A549 (cell line): ENCODE results near the gene PRKAR2B. TPM values are rescaled to one million over a fixed set of nuclear protein-coding genes. Genes with fewer than 3 reads are reported as not detected.
A peak's percentile ranks its signal among the peaks of the same experiment; 100 is the strongest.

ENCODE experiments used
- ATAC-seq, 2 experiments: fragments of 200-7000 bp in 1 of 2; fragments of >200 bp in 1 of 2; cut with Nextera tagmentation in 1 of 2; cut with Tn5 transposase in 1 of 2; 3 replicates each; pipeline versions ENCODE4 v1.8.0 to v1.9.1; 2018 to 2020; ENCODE audit warnings: mild to moderate bottlenecking in 1 of 2, moderate library complexity in 1 of 2
- CTCF ChIA-PET: fragments of 300-600 bp; sonication (Branson Sonifier 250); formaldehyde crosslinking; extraction: SDS; loops from one replicate; lab custom pipeline; 2021; ENCODE audit warnings: antibody characterized with exemption, inconsistent platforms; lab: Yijun Ruan, JAX
- POLR2A ChIA-PET: fragments of 350-600 bp; formaldehyde crosslinking; extraction: SDS; loops from one replicate; lab custom pipeline; 2021; ENCODE audit warnings: antibody characterized with exemption, inconsistent platforms; lab: Yijun Ruan, JAX
- DNase-seq, 2 experiments: peaks; one replicate each; pipeline versions ENCODE4 v3.0.0 to v3.0.0-alpha.2; 2011 to 2016; ENCODE audit warnings: low read depth in 1 of 2, low spot score in 1 of 2
- FAIRE-seq: peaks from 2 replicates; lab custom pipeline; 2011; peaks lifted over from hg19 to GRCh38; lab: Jason Lieb, UNC
- H3K27ac ChIP-seq, 2 experiments: fragments of >200 bp; sonication (Bioruptor Twin); formaldehyde crosslinking; 3 replicates each; pipeline ENCODE4 v1.5.1; 2016 to 2017
- H3K4me1 ChIP-seq: fragments of >200 bp; sonication (Bioruptor Twin); formaldehyde crosslinking; 3 replicates; pipeline ENCODE4 v1.6.1; 2016
- H3K4me2 ChIP-seq: fragments of >200 bp; sonication (Bioruptor Twin); formaldehyde crosslinking; 3 replicates; pipeline ENCODE4 v1.6.1; 2016
- H3K4me3 ChIP-seq: fragments of >200 bp; sonication (Bioruptor Twin); formaldehyde crosslinking; 3 replicates; pipeline ENCODE4 v1.5.1; 2016
- H3K9me3 ChIP-seq: fragments of >200 bp; sonication (Bioruptor Twin); formaldehyde crosslinking; 3 replicates; pipeline ENCODE4 v1.6.1; 2016
- BCL3 ChIP-seq: fragments of >200 bp; sonication (Bioruptor Twin); formaldehyde crosslinking; IDR thresholded peaks from 3 replicates; pipeline ENCODE4 v1.6.1; 2016
- CEBPB ChIP-seq, 2 experiments: fragments of >200 bp in 1 of 2; sonication (Bioruptor Twin) in 1 of 2; formaldehyde crosslinking in 1 of 2; IDR thresholded peaks; 2 replicates each; pipeline ENCODE4 v1.6.1; 2012 to 2016
- CHD2 ChIP-seq: fragments of 150-350 bp; IDR thresholded peaks from 2 replicates; pipeline ENCODE4 v1.6.1; 2014; ENCODE audit warnings: low read length; ENCODE audit not compliant: partially characterized antibody
- CHD4 ChIP-seq: fragments of 200-600 bp; sonication (generic); IDR thresholded peaks from 2 replicates; pipeline ENCODE4 v1.6.1; 2016; ENCODE audit warnings: antibody characterized with exemption, mild to moderate bottlenecking, borderline replicate concordance
- CTCF ChIP-seq: fragments of >200 bp; sonication (Bioruptor Twin); formaldehyde crosslinking; IDR thresholded peaks from 3 replicates; pipeline ENCODE4 v1.5.1; 2016
- ELK1 ChIP-seq: fragments of 150-350 bp; IDR thresholded peaks from 2 replicates; pipeline ENCODE4 v1.6.1; 2014; ENCODE audit warnings: low read depth, mild to moderate bottlenecking, low read length
- HOXB13 ChIP-seq: fragments of 250-450 bp; sonication (Bioruptor Pico); IDR thresholded peaks from 2 replicates; pipeline ENCODE4 v1.5.0; 2020; ENCODE audit warnings: low read depth, mild to moderate bottlenecking, moderate library complexity
- JUNB ChIP-seq: fragments of >200 bp; sonication (Bioruptor Twin); formaldehyde crosslinking; IDR thresholded peaks from 2 replicates; pipeline ENCODE4 v1.6.1; 2016
- KDM1A ChIP-seq: fragments of 200-600 bp; sonication (generic); IDR thresholded peaks from 2 replicates; pipeline ENCODE4 v1.6.1; 2016; ENCODE audit warnings: low read depth, mild to moderate bottlenecking
- KDM5A ChIP-seq: fragments of 200-600 bp; sonication (generic); IDR thresholded peaks from 2 replicates; pipeline ENCODE4 v1.6.1; 2016; ENCODE audit warnings: antibody characterized with exemption, mild to moderate bottlenecking
- MAX ChIP-seq: IDR thresholded peaks from 2 replicates; pipeline ENCODE4 v1.6.1; 2012
- NFE2L2 ChIP-seq: fragments of 150-350 bp; conservative IDR thresholded peaks from 2 replicates; pipeline ENCODE4 v1.6.1; 2014; ENCODE audit warnings: low read length
- NPAS2 ChIP-seq: fragments of 250-450 bp; sonication (Bioruptor Pico); IDR thresholded peaks from 2 replicates; pipeline ENCODE4 v1.8.0; 2022; ENCODE audit warnings: mild to moderate bottlenecking, moderate library complexity, borderline replicate concordance
- NR3C1 ChIP-seq: fragments of >200 bp; sonication (Bioruptor Twin); formaldehyde crosslinking; IDR thresholded peaks from 3 replicates; pipeline ENCODE4 v1.6.1; 2017
- RAD21 ChIP-seq, 2 experiments: fragments of >200 bp in 1 of 2; sonication (Bioruptor Twin) in 1 of 2; formaldehyde crosslinking in 1 of 2; IDR thresholded peaks in 1 of 2; conservative IDR thresholded peaks in 1 of 2; 2 replicates in 1 of 2; 3 replicates in 1 of 2; pipeline ENCODE4 v1.6.1; 2012 to 2018; ENCODE audit warnings: inconsistent platforms in 1 of 2
- RARB ChIP-seq: fragments of 250-450 bp; sonication (Bioruptor Pico); IDR thresholded peaks from 2 replicates; pipeline ENCODE4 v1.8.0; 2021; ENCODE audit warnings: mild to moderate bottlenecking, moderate library complexity
- REST ChIP-seq: fragments of 200-600 bp; sonication (generic); IDR thresholded peaks from 2 replicates; pipeline ENCODE4 v1.6.1; 2016; ENCODE audit warnings: antibody characterized with exemption, mild to moderate bottlenecking, moderate library complexity
- RFX5 ChIP-seq: fragments of 450-650 bp; IDR thresholded peaks from 2 replicates; pipeline ENCODE4 v1.7.1; 2014; ENCODE audit warnings: antibody characterized with exemption, mild to moderate bottlenecking, moderate library complexity
- RNF2 ChIP-seq: fragments of 200-600 bp; sonication (generic); IDR thresholded peaks from 2 replicates; pipeline ENCODE4 v1.6.1; 2016; ENCODE audit warnings: low read depth, mild to moderate bottlenecking, antibody characterized with exemption, moderate library complexity, borderline replicate concordance
- ZC3H11A ChIP-seq: fragments of 450-650 bp; IDR thresholded peaks from 2 replicates; pipeline ENCODE4 v1.6.1; 2014; ENCODE audit warnings: antibody characterized with exemption, mild to moderate bottlenecking
- ZNF302 ChIP-seq: fragments of 250-450 bp; sonication (Bioruptor Pico); IDR thresholded peaks from 2 replicates; pipeline ENCODE4 v1.9.0; 2021; ENCODE audit warnings: inconsistent platforms, mild to moderate bottlenecking, moderate library complexity
- ZSCAN20 ChIP-seq: fragments of 250-450 bp; sonication (Bioruptor Pico); IDR thresholded peaks from 2 replicates; pipeline ENCODE4 v1.8.0; 2022; ENCODE audit warnings: mild to moderate bottlenecking, moderate library complexity
- WGBS: methylation state at CpG from one replicate; pipeline ENCODE4 v1.1.6; 2017; ENCODE audit errors: missing lambda C conversion rate; 5-methylcytosine and 5-hydroxymethylcytosine counted together
- polyA plus RNA-seq, 4 experiments: library from polyadenylated mRNA; depleted of rRNA in 3 of 4; stranded (reverse); fragments of >200 nt; fragmentation: RNase III in 1 of 4; extraction: RNeasy Plus Mini Kit Qiagen cat#74134 plus additional on column Dnase treatment in 1 of 4; gene quantifications; 2 replicates in 3 of 4; 3 replicates in 1 of 4; pipeline ENCODE4 v1.2.3, GENCODE V29; 2011 to 2017

Gene PRKAR2B
- polyA plus RNA-seq, 2 of the 4 experiments (the other 2 are of a cell fraction): 3.6 to 4.4 TPM

- H3K4me2 ChIP-seq: peak overlapping the region; percentile 88
- FAIRE-seq (no peak), ATAC-seq (peak; percentile 16 to 50; a peak in 5 of 6 replicates), DNase-seq (no peak)
- peak overlapping the region; percentile 65 to 87 for H3K27ac ChIP-seq
- CTCF ChIA-PET: interaction anchor here (1.2 kb wide), 1 partner anchor 103 kb away, joined by 3 read pairs; no protein-coding TSS in a partner anchor
- 16% methylated on average over 22 of the region's 29 CpGs for WGBS
- TF ChIP-seq CHD4 (no peak), ZNF302 (CRISPR knock-in tag) (no peak), RARB (CRISPR knock-in tag) (no peak), ELK1 (no peak), CTCF (no peak), KDM1A (no peak), BCL3 (no peak), ZSCAN20 (CRISPR knock-in tag) (no peak), NPAS2 (CRISPR knock-in tag) (no peak), CEBPB (IDR thresholded peaks at IDR 0.05) (no peak), MAX (no peak), RNF2 (no peak), JUNB (no peak), NR3C1 (no peak)
- H3K4me3 ChIP-seq: peak overlapping the region; percentile 73
- H3K4me1 ChIP-seq: peaks cover 18% of the 10 kb centered on the region; the same call in 2 of the 3 replicates
- H3K9me3 ChIP-seq: no peaks in the 10 kb centered on the region
- POLR2A ChIA-PET: interaction anchor here (1.1 kb wide), 1 partner anchor 123 kb away, joined by 3 read pairs; the partner anchor contains the start of gene HBP1
Measured at GRCh38 chr7:107045195-107045960, 873 bp downstream of the PRKAR2B start.

- Histone ChIP-seq H3K4me2 (peak overlapping the region; percentile 88), H3K4me3 (no peak overlapping the region; the same call in 2 of the 3 replicates), H3K27ac (no peak overlapping the region)
- CTCF ChIA-PET: interaction anchor here (1.2 kb wide), 1 partner anchor 103 kb away, joined by 3 read pairs; no protein-coding TSS in a partner anchor
- TF ChIP-seq ZNF302 (CRISPR knock-in tag): no peak
- TF ChIP-seq REST: no peak
- TF ChIP-seq MAX: no peak
- TF ChIP-seq HOXB13 (CRISPR knock-in tag): no peak
- TF ChIP-seq RFX5: no peak
- TF ChIP-seq RARB (CRISPR knock-in tag): no peak
- TF ChIP-seq CHD2: no peak
- no peak for TF ChIP-seq ZC3H11A
- no peak for TF ChIP-seq RAD21 (conservative IDR thresholded peaks at IDR 0.05 in 1 of 2, IDR thresholded peaks at IDR 0.05 in 1 of 2)
- TF ChIP-seq NFE2L2: no peak
- no peak for TF ChIP-seq KDM5A
- TF ChIP-seq, all 56 proteins: peak for 0
- POLR2A ChIA-PET: no interaction called here
- ATAC-seq (no peak), FAIRE-seq (no peak), DNase-seq (no peak)
- no peaks in the 10 kb centered on the region for H3K9me3 ChIP-seq
- 48% methylated on average over 1 of the region's 1 CpG for WGBS
- peaks cover 18% of the 10 kb centered on the region; the same call in 2 of the 3 replicates for H3K4me1 ChIP-seq
Measured at GRCh38 chr7:107045980-107046379, 1.5 kb downstream of the PRKAR2B start.
